Measurements from ENCODE around the gene TMEM156.

GRCh38 chr4:39029752-39030694 is 2.2 kb downstream of the TMEM156 start:
- TF ChIP-seq CTCF (IDR thresholded peaks at IDR 0.05) (no peak), POLR2A (IDR thresholded peaks at IDR 0.05) (no peak)

Measured in vagina (tissue), 2 donors.